HG03280 (cell line): Measurements from ENCODE around the gene GALNT11.
"Not testable (repeated sequence)": the region's sequence is repeated elsewhere in the genome, so short reads cannot be mapped to it uniquely, and the experiment has no call there.

Experiments used
- ATAC-seq: cut with Tn5 transposase; IDR thresholded peaks from one replicate; pipeline ENCODE4 v1.9.1; 2021; ENCODE audit warnings: mild to moderate bottlenecking, moderate library complexity; ENCODE audit not compliant: unreplicated experiment

The GALNT11 gene

GRCh38 chr7:152027491-152028365 lies 2.3 kb downstream of the GALNT11 start:
- ATAC-seq = not testable (repeated sequence)

GRCh38 chr7:152030059-152030458 lies 4.6 kb downstream of the GALNT11 start:
- not testable (repeated sequence) for ATAC-seq

GRCh38 chr7:152030639-152031038 lies 5.2 kb downstream of the GALNT11 start:
- ATAC-seq = not testable (repeated sequence)

GRCh38 chr7:152035817-152036216 lies 10.3 kb downstream of the GALNT11 start:
- no peak for ATAC-seq

GRCh38 chr7:152038410-152038809 lies 12.9 kb downstream of the GALNT11 start:
- not testable (repeated sequence) for ATAC-seq

GRCh38 chr7:152043086-152043485 lies 17.6 kb downstream of the GALNT11 start:
- not testable (repeated sequence) for ATAC-seq

- ATAC-seq = not testable (repeated sequence)
Measured at GRCh38 chr7:152044909-152045308, 19.4 kb downstream of the GALNT11 start.

- ATAC-seq = no peak
Measured at GRCh38 chr7:152046531-152046930, 21.1 kb downstream of the GALNT11 start.

GRCh38 chr7:152048051-152048450 lies 22.6 kb downstream of the GALNT11 start:
- no peak for ATAC-seq

- no peak for ATAC-seq
Measured at GRCh38 chr7:152050547-152050971, 25.1 kb downstream of the GALNT11 start.

- no peak for ATAC-seq
Measured at GRCh38 chr7:152051968-152052367, 26.5 kb downstream of the GALNT11 start.

- ATAC-seq = no peak
Measured at GRCh38 chr7:152052771-152053170, 27.3 kb downstream of the GALNT11 start.

GRCh38 chr7:152054367-152055230 lies 29.1 kb downstream of the GALNT11 start:
- no peak for ATAC-seq

GRCh38 chr7:152056621-152057274 lies 31.3 kb downstream of the GALNT11 start:
- no peak for ATAC-seq

GRCh38 chr7:152059311-152059710 lies 33.8 kb downstream of the GALNT11 start:
- ATAC-seq = no peak

GRCh38 chr7:152061086-152061485 lies 35.6 kb downstream of the GALNT11 start:
- ATAC-seq = not testable (repeated sequence)

GRCh38 chr7:152063192-152063591 lies 37.7 kb downstream of the GALNT11 start:
- not testable (repeated sequence) for ATAC-seq

GRCh38 chr7:152063821-152064220 lies 38.3 kb downstream of the GALNT11 start:
- not testable (repeated sequence) for ATAC-seq

GRCh38 chr7:152065800-152066344 lies 40.4 kb downstream of the GALNT11 start:
- ATAC-seq = not testable (repeated sequence)

- no peak for ATAC-seq
Measured at GRCh38 chr7:152072421-152072820, 46.9 kb downstream of the GALNT11 start.

- ATAC-seq = no peak
Measured at GRCh38 chr7:152073352-152073751, 47.9 kb downstream of the GALNT11 start.
